ENCODE measurements around the gene TEX101.

- TF ChIP-seq CTCF (IDR thresholded peaks at IDR 0.05) (no peak), POLR2AphosphoS5 (IDR thresholded peaks at IDR 0.05) (no peak), EP300 (IDR thresholded peaks at IDR 0.05) (no peak), POLR2A (IDR thresholded peaks at IDR 0.05) (no peak)
Observed at GRCh38 chr19:43435775-43436174, 21.1 kb downstream of the TEX101 start.

Measured in sigmoid colon (tissue), 4 donors.